HepG2 (cell line): ENCODE measurements around the gene EPHA6.

Experiments used
- NFKB2 ChIP-seq: sonication (generic); formaldehyde crosslinking; IDR thresholded peaks from 2 replicates; pipeline ENCODE4 v1.4.0; 2020; ENCODE audit warnings: missing genetic modification reagents, borderline replicate concordance
- STAG1 ChIP-seq: sonication (generic); formaldehyde crosslinking; IDR thresholded peaks from 2 replicates; pipeline ENCODE4 v1.4.0; 2020; ENCODE audit warnings: missing genetic modification reagents
- ZNF878 ChIP-seq: sonication (generic); formaldehyde crosslinking; IDR thresholded peaks from 2 replicates; pipeline ENCODE4 v1.8.1; 2023; ENCODE audit warnings: mild to moderate bottlenecking, missing genetic modification reagents, moderate library complexity

DNA sequence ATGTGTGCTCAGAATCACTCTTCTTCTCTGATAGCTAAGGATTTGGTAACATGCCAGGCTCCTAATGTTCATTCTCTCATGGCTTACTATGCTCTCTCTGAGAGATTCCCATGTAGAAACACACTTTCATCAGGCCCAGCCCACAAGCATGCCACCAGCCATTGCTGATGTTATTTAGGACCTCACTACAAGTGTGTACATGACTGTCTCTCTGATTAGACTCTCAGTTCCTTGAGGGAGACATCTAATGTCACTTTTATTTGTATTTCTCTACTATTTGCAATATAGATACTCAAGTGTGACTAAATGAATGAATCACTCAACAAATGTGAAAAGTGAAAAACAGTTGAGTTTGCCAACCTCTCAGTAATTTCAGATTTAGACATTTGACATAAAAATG, 865.8 kb downstream of the EPHA6 start:
- TF ChIP-seq STAG1 (CRISPR knock-in tag) (no peak), NFKB2 (CRISPR knock-in tag) (no peak), ZNF878 (CRISPR knock-in tag) (no peak)
